HK-2 (cell line): ENCODE data around the gene WIPF3.

Experiments used
- DNase-seq: peaks from one replicate; pipeline ENCODE4 v3.0.0-alpha.2; 2018; ENCODE audit not compliant: unreplicated experiment

Gene WIPF3

DNA sequence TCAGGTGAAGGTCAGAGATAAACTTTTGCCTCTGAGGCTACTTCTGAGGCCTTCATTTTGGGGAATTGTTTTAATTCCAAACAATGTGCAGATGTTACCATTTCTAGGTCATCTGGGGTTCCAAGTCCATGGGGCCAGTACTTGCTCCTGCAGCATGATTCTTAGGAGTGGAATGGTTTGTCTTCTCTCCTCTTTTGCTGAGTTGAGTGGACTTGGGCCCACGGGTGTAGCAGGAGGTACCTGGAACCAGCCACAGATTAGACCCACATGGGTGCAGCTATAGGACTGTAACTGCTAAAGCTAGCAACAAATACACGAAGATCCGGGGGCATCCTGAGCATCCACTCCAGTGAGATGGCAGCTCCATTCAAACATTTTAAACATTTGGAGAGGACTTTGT, 41.6 kb downstream of the WIPF3 start:
- DNase-seq = no peak

DNA sequence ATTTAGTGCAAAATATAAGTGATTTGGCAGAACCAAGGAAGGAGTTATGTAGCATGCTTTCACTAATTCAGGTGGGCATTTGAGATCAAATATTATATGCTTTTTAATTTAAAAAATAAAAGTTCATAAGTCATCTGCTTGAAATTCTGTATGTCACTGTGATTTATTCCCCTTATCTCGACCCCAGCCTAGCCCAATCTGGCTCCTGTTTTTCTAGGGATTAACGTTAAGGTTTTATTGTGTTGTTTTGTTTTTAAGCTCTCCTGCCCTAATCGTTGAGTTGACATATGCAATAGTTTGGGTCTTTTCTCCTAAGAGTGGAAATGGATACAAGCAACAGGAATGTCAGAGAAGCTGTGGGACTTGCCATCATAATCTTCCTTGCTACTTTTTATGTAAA, 42.6 kb downstream of the WIPF3 start:
- DNase-seq = no peak

DNA sequence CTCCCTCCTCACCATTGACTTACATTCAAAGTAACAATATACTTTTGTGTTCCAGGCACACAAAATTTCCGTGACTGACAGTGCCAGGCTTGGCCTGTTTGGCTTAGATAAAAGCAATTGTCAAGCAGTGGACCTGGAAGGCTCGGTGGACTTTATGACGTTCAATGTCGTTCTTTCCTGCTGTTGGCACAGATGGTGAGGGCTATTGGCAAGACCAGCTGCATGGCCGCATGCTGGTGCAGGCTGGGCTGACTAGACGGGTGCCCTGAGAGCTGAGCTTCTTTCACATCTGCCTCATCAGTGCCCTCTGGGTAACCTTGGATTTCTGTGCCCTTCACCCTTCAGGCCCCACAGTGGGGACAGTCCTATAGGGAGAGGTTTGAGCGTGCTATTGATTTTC, 45.2 kb downstream of the WIPF3 start:
- no peak for DNase-seq

DNA sequence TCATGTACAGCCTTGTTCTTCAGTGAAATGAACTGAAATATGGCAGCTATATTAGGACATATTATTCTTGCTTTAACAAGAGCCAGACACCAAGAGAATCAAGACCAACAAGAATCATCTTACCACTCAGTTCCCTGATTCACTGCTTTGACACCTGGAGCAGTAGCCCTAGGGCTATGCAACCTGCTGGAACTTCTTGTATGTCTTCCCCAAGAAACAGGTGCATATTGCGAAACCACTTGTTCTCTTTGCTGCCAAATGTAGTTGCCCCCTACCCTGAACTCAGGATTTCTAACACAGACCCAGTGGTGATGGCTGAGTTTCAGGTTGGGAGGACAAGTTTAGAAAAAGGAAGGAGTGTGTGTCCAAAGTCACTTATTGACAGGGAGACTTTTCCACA, 46.1 kb downstream of the WIPF3 start:
- DNase-seq = no peak

DNA sequence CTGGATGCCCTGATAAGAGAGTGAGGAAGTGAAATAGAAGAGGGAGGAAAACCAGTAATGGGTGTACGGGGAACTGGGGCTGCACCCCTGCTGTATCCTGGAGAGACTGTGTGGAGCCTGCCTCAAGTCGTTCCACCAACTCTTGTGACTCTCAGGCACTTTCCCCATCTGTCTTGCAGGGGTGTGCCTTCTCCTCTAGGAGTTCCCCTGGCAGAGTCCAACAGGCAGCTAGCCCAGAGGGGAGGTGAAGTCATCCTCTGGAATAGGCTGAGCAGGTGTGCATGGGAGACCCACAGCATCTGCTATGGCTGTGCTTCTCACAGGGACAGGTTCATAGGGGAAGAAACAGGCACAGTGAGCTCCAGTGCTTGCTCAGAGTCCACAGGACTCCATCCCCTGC, 46.8 kb downstream of the WIPF3 start:
- DNase-seq = no peak

DNA sequence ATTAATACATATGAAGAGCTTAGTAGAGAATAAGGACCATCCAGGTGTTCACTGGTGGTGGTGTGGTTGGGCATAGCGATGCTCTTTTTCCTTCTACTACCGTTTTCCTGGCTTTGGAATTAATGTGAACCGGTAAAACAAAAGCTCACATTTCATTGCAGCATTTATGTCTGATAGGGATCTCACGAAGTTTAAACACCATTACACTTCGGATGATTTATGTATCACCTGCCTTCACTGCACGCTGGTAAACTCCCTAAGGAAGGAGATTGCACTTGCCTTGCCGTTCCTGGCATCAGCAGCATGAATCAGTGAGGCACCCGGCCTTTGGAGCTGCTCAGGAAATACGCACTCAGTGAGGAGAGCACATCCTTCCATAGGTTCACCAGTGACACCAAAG, 47.5 kb downstream of the WIPF3 start:
- DNase-seq = no peak

DNA sequence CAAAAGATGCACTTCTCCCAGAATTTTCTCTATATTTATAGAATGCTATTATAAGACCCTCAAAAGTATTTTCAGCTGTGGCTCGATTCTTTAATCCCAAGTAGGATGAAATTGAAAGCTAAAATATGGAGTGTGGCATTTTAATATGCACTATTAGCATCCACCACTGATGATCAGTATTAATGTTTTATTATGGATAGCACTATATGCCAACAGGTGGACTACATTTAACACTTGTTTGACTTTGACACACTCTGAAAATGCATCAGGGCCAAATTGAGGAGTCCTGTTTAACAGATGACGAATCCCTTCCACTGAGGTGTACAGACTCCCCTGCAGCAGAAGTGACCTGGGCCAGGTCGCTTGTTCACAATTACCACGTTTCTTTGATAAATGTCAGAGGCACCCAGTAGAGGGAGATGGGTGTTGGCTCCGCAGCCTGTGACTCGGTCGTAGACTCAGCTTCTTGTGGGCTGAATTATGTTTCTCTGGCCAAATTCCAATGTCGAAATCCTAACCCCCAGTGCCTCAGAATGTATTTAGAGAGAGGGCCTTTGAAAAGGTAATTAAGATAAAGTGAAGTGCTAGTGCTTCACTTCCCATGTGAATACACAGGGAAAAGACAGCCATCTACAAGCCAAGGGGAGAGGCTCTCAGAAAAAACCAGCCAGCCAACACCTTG, 48.1 kb downstream of the WIPF3 start:
- DNase-seq = no peak

DNA sequence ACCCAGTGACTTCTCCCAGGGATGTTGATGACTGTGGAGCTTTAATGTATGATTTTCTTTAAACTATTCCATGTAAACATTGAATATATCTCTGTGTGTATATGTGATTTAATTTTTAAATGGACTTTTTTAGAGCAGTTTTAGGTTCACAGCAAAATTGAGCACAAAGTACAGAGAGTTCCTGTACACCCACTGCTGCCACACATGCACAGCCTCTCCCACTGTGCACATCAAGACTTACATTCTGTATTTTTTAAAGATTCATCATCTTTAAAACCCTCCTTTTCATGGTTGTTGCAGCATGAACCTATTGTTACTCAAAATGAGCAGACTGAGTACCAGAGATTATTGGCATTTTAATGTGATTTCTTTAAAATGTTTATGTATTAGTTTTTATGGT, 51.3 kb downstream of the WIPF3 start:
- DNase-seq = no peak

DNA sequence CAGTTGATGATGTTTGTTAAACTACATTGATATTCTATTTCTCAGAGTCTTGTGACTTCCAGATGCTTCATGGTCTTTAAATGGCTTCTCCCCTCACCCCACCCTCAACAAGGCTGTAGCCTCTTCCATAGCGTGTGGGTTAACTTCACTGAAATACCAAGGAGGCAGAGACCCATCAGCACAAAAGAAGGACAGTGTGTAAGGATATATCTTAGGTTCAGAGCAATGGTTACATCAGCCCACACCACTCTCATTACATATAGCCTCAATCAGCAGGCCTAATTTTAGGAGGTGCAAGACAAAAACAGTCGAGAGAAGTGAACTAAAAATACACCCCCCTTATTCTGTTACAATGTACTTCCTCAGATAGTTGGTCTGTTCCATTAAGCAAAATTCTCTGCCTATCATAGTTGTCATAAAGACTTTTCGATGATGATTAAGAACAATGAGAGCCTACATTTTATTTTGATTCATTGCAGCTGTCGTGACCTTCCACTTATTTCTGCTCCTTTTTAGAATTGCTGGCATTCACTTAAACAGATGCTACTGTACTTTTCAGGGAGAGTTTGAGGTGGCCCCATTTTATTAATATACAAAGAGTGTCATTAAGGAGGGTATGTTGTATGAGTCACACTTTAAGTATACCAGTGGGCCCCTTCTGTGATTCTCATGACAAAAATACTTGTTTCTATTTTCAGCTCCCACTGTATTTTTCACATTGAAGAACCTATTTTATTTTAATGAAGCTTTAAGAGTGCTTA, 52.1 kb downstream of the WIPF3 start:
- no peak for DNase-seq

DNA sequence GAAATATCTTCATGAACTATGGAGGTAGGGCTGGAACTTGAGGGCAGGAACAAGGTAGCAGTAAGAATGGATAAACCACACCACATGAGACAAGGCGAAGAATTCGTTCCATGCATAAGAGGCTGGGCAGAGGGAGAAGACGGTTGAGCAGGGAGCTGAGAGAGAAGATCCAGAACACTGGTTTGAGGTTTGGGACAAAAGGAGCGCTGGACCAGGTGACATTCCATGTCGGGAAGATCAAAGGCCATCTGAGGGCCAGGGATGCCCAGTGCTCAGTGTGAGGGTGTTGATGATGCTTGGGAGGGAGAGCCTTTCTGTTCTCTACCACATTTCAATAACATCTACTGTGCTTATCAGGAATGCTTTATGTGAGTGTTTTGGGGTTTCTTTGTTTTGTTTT, 52.8 kb downstream of the WIPF3 start:
- DNase-seq = no peak

DNA sequence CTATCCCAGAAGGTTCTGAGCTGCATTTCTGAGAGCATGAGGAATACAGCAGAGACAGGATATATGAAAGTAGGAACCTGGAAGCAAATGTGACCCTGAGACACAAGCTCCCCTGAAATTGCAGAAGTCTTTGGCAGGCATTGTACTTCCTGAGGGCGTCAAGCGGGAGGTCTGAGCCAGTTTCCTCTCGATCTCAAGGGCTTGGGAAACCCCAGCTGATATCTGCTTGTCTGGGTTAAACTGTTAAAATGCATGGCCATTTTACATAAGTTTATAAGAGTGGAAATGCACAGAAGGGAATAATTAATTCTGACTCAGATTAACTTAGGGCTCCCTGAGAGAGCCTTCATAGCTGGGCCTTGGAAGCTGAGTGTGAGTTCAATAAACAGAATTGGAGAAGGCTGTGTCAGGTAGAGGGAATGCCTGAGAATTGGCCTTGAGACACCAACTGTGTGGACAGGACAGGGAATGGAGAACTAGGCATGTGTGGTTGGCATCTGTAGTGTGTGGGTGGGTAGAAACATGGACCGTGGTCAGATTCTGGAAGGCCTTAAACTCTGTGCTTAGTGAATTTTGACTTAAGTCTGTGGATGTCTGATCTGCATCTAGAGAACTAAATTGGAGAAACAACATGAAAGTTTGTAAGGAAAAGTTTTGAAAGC, 53.3 kb downstream of the WIPF3 start:
- DNase-seq = no peak

DNA sequence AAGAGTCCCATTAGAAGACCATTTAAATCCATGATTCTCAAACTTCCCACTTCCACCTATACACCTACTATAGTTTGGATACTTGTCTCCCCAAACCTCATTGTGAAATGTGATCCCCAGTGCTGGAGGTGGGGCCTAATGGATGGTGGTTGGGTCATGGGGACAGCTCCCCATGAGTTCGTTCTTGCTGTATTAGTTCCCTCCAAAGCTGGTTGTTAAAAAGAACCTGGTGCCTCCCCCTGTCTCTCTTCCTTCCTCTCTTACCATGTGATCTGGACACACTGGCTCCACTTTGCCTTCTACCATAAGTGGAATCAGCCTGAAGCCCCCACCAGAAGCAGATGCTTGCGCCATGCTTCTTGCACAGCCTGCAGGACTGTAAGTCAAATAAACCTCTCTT, 53.9 kb downstream of the WIPF3 start:
- DNase-seq = no peak

DNA sequence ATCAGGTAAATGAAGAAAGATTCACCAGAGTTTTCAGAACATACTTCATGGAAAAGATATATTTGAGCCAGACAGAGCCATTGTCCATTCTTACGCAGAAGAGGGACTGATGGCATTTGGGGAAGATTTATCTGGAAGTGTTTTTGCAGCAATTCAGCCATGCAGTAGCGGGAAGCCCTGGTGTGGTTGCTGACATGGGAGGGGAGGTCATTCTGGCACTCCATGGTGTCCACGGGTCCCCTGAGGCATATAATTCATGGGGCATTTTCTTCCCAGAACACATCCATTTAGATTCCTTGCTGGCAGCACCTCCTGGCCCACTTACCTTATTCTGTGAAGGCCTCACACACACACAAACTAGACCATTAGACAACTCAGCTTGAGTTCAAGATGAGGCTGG, 55.6 kb downstream of the WIPF3 start:
- no peak for DNase-seq

DNA sequence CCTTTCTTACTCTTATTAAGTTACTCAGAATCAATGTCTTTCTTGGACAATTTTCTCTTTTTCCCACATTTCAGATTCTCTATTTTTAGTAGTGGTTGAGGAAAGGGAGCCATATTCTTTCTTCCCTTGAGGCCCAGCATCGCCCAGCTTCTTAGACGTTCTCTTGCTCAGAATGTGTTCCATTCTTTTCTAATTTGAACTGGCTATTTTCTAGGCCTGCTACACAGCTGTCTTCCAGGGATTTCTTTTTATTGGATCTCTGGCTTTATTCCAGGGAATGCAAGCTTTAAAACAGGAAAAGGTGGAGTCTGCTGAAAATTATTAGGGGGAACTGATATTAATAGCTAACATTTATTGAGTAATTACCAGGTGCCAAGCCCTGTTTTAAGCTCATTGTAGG, 58.3 kb downstream of the WIPF3 start:
- DNase-seq = no peak

DNA sequence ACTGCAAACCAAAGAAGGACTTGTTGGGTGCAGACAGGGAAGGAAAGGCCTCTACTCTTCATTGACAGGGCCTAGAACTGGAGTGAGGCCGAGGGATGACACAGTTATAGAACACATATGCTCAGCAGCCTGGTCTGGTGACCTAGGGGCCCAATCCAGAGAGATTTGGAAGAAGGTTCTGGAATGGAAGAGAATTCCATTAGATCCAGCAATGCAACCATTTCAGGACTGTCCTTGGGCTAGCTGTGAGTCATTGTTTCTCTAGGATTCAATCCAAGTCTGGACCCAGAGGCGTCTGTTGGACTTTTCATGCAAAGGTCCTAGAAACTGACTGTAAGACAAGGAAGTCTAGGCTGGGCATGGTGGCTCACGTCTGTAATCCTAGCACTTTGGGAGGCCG, 59.2 kb downstream of the WIPF3 start:
- DNase-seq = no peak

DNA sequence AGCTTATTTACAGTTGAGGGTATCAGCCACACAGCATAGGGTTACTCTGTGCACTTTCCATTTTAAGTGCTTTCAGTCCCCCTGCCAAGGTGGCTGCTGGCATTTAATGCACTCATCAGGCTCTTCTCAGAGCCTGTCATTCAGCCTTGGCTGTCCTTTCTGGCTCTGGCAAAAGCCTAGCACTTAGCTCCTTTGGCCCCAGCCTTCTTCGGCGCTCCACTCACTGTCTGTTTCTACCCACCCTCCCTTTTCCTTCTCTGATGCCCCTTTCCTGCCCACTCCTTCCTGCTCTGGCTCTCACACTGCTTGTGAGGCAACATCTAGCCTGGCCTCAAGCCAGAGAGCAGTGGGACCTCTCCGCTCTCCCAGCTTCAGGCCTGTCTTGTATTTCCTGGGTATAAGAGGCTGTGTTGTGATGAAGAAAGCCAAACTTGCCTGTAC, 60.2 kb downstream of the WIPF3 start:
- no peak for DNase-seq

DNA sequence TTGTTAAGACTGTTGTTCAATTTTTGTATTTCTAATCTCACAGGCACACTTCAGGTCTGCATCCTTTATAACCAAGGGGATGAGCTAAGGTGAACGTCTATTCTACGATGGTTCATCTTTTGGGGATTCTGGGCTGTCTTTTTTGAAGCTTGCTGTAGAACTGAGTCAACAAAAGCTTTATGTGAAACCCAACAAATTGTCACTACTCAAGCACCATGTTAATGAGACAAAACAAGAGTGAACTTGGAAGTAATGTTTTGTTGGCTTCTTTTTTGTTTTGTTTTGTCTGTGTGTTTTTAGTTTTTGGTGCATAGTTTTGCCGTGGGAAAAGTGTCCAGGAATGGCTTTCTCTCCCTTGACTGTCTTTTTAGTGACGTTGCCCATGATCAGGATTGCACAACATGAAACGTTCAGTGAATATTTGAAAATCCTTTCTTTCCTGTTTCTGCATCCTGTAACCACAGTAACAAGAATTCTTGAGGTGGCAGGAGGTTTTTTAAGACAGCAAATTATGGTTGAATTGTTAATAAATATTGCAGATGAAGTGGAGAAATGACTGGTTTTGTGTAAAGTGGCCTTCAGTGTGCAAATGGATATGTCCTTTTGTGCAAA, 65.6 kb downstream of the WIPF3 start:
- DNase-seq = no peak

DNA sequence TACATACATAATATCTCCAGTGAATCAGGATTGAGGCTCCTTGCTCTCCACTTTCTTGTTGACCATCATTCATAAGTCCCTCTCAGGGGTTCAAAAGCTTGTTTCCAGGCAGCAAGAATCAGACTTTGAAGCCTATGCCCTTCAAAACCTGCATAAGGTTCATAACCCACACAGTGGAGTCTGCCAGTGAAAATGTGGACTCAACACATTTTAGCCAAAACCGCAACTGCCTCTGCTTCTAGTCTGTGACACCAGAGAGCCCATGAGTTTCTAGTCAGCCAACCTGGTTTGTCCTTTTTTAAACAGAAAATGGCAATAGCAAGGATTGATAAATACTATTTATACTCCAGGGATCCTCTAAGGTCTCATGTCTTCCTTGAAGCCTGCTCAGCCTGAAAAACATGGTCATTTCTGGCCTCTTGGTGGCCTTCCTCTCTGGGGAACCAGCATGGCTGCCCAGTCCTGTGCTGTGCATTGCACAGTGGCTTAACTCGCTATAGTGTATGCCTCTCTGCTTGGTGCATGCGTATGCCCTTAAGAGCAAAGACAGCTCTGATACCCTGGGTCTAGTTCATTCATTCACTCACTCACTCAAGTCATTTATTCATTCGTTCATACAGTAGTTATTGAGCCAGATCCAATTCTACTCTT, 67.5 kb downstream of the WIPF3 start:
- DNase-seq = no peak

DNA sequence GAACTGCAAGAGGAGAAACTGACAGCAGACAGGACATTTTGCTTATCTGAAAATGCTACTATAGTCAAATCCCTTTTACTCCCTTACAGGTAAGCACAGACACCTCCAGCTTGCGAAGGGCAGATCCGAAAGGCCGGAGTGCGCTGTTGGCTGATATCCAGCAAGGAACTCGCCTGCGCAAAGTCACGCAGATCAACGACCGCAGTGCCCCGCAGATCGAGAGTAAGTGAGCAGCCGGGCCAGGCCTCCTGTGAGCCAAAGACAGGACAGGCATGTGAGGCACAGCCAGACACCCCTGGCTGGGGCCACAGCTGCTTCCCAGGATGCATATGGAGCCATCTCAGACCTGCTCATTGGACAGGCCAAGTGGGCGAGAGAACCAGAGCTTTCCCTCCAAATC, 69.4 kb downstream of the WIPF3 start:
- no peak for DNase-seq

DNA sequence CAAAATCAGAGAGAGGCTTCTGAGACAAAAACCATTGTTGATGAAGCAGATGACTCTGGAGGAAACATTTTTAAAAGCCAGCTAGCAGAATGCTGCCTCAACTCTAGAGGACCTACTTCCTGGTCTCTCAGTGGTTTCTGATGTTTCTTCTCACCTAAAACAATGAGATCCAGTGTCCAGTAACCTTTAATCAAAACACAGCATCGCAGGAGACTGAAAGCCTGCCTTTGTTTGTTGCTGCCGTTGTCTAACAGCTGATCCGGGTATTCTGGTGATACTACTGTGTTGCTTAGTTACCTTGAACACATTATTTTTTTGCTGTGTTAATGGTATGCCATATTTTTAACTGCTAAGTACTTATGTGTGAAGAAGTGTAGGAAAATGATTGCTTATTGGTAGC, 70.9 kb downstream of the WIPF3 start:
- DNase-seq = no peak

DNA sequence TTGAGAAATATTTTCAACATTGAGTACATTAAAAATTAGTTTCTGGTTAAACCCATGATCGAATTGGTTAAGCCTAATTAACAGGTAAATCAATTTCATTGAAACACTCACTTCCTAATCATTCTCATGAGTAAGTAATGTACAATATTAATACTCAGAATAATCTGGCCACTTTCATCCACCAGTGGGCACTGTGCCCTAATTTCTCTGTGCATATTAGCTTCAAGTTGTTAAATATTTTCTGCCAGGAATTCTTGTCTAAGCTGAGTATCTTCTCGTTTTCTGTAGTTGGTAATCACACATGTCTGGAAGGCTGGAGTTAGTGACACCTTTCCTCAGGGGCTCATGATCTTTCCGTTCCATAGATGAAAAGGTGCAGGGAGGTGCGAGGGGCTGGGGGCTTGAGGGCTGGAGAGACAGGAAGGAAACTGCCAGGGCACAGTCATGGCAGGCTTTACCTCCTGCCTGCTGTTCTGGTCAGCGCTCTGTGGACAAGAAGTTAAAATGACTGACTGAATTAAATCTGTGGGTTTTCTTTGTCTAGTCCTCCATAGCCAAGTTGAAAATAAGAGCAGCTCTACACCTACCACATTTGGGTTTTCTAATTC, 71.9 kb downstream of the WIPF3 start:
- DNase-seq = peak; percentile 5

DNA sequence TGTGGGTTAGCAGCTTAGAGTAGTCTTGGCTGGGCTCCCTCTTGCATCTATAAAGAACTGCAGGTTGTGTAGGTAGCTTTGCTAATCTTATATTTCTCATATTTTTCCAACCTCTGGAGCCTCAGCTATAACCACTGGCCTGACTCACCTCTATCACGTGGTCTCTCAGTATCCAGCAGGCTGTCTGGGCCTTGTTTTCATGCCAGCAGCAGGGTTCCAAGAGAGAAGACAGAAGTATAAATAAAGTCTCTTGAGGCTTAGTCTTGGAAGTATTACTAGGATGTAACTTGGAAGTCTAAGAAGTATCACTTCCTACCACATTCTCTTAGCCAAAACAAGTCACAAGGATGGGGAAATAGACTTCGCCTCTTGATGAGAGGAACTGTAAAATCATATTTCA, 73.3 kb downstream of the WIPF3 start:
- DNase-seq = no peak
